Heart left ventricle (tissue), 13 donors: Measurements from ENCODE around the gene MAOA.

ENCODE experiments used
- CTCF ChIP-seq, 12 donors: fragments of 200-600 bp; sonication (generic) in 4 of 12; IDR thresholded peaks; one replicate each; pipeline versions ENCODE4 v1.5.0 to v1.8.0; 2018 to 2022; ENCODE audit warnings: antibody characterized with exemption in 12 of 12, mild to moderate bottlenecking in 5 of 12
- POLR2A ChIP-seq, 2 donors: fragments of 450-650 bp; IDR thresholded peaks; one replicate each; pipeline ENCODE4 v1.6.1; 2017; ENCODE audit warnings: antibody characterized with exemption in 2 of 2, mild to moderate bottlenecking in 2 of 2, moderate library complexity in 2 of 2
- donor health status: ischemic (EF 13 %, LVEDD 7.1; RV severe dilation, severe dysfunction).
- donor health status: DM: no; HTN: yes; CAD: no.
- donor health status: DM: no; HTN: no; CAD: no.
- donor health status: ischemic (EF 25% LVEDD 6.9; RV normal size, moderate dysfunction).
- donor health status: ischemic (EF 25% LVEDD 5.7; RV mildly dilated, moderate dysfunction).
- donor health status: ischemic (EF 35%, LVEDD 5.7; RV mildly dilated, moderate dysfunction).
- donor health status: nonischemic (EF 11% LVEDD 7.7; RV severe dilation, severe dysfunction).
- donor health status: DM: yes; HTN: yes; CAD: no.
- donor health status: PGD.
- donor health status: ischemic (EF 29% LVEDD 5.4; RV normal size, mild dysfunction).
- donor health status: nonischemic (EF 23%, LVEDD 6.1; RV moderate dilation, normal function).

GRCh38 chrX:43688586-43688985 is 32.5 kb downstream of the MAOA start:
- TF ChIP-seq CTCF (IDR thresholded peaks at IDR 0.05) = no peak
- TF ChIP-seq POLR2A (IDR thresholded peaks at IDR 0.05) = no peak
